ENCODE results near the gene SLC39A8.

GRCh38 chr4:102246416-102246815 lies 98.9 kb downstream of the SLC39A8 start:
- TF ChIP-seq POLR2A (IDR thresholded peaks at IDR 0.05; ENCODE audit: low read depth, low read length) (no peak), POLR2AphosphoS5 (IDR thresholded peaks at IDR 0.05; ENCODE audit: low read depth, low read length) (no peak), TAF1 (IDR thresholded peaks at IDR 0.05; ENCODE audit: low read depth, low read length) (no peak), SPI1 (IDR thresholded peaks at IDR 0.05; ENCODE audit: low read depth, low read length) (no peak), POU2F2 (IDR thresholded peaks at IDR 0.05; ENCODE audit: low read depth, low read length) (no peak)
